Fibroblast of pulmonary artery (primary cell): Measurements from ENCODE around the gene FAIM2.
"Not testable (repeated sequence)": the region's sequence is repeated elsewhere in the genome, so short reads cannot be mapped to it uniquely, and the experiment has no call there.

ENCODE experiments used
- DNase-seq: peaks from one replicate; pipeline ENCODE4 v3.0.0-alpha.2; 2010; ENCODE audit warnings: low read depth
- H3K4me3 ChIP-seq: replicated peaks from 2 replicates; pipeline ENCODE4 v1.5.1; 2011; ENCODE audit warnings: low read depth, mild to moderate bottlenecking, control low read depth, low read length, moderate library complexity
- CTCF ChIP-seq: IDR thresholded peaks from 2 replicates; pipeline ENCODE4 v1.5.1; 2011; ENCODE audit warnings: mild to moderate bottlenecking, control low read depth, low read length, inconsistent platforms; ENCODE audit errors: missing control alignments

The FAIM2 gene

DNA sequence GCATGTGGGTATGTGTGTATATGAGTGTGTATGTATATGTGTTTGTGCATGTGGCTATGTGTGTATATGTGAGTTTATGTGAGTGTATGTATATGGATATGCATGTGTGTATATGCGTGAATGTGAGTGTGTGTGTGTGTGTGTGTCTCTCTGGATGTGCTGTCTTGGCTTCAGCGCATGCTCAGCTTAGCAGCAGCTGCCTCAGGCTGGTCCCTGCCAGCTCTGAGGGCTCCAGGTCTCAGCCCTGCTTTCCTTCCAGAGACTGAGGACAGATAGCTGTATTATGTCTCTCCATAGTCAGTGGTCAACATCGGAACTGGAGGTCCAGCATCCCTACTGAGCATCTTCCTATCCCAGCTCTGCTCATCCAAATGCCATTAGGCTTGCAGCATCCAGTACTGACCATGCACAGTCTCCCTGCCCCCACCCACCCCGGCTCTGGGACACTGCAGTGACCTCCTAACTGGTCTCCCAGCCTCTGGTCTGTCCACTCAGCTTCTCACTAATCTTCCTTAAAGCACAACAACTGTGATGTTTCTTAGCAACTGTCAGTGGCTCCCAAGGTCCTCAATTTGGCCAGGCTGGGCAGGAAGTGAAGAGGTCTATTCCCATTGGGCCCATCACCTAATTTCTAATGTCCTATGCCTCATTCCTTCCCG, 22.8 kb downstream of the FAIM2 start:
- no peak for TF ChIP-seq CTCF
- DNase-seq = no peak
- H3K4me3 ChIP-seq = no peak overlapping the region

DNA sequence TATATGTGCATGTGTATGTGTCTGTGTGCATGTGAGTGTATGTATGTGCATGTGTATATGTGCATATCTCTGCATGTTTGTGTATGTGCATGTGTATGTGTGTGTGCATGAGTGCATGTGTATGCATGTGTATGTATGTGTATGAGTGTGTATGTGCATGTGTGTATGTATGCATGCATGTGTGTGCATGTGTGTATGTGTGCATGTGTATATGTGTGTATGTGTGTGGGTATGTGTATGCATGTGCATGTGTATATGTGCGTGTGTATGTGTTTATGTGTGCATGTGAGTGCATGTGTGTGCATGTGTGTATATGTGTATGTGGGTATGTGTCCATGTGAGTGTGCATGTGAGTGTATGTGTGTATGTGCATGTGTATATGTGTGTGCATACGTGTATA, 24.6 kb downstream of the FAIM2 start:
- not testable (repeated sequence) for H3K4me3 ChIP-seq, DNase-seq

GRCh38 chr12:49878021-49878420, 25.7 kb downstream of the FAIM2 start:
- H3K4me3 ChIP-seq = no peak overlapping the region
- no peak for DNase-seq
- no peak for TF ChIP-seq CTCF

GRCh38 chr12:49877066-49877465, 26.6 kb downstream of the FAIM2 start:
- H3K4me3 ChIP-seq = no peak overlapping the region
- no peak for TF ChIP-seq CTCF
- DNase-seq = no peak

DNA sequence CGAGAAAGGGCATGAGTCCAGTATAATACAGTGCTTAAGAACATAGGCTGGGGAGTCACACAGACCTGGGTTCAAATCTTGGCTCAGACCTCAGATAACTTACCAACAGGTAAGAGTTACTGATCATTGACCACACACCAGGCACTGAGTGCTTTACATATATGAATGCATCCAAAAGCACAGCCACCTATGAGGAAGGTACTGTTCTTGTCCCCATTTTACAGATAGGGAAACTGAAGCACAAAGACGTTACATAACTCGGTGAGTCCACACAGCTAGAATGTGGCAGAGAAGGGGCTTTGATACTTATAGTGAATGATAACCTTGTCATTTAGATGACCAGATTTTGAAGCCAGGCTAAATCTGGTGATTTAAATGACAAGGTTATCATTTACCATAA, 27.6 kb downstream of the FAIM2 start:
- DNase-seq = no peak

DNA sequence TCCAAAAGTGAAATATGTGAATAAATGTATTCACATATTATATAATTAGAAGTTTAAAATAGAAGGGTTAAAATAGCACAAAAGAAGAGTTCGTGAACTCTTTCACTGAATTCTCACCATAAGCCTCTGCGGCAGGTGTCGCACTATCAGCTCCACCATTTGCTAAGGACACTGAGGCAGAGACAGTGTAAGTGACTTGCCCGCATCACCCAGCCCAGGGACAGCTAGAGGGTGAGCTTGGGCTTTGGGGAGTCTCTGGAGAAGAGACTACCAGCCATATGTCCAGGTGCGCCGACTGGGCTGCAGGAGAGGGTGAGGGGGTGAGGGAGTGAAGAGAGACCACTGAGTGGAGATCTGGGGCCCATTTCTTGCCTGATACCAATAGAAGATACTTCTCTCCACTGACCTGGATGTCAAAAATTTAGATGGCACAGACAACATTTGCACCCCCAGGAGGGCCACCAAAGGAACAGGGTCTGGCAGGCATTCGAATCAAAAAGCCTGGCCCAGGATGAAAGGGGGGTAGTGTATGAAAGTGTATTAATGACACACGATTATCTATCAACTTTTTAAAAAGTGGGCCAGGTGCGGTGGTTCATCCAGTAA, 28.5 kb downstream of the FAIM2 start:
- TF ChIP-seq CTCF = no peak
- no peak for DNase-seq
- H3K4me3 ChIP-seq = no peak overlapping the region

More for the DNA sequence above, 27.6 kb downstream of the FAIM2 start:
- no peak for TF ChIP-seq CTCF
- H3K4me3 ChIP-seq = no peak overlapping the region

- no peak overlapping the region for H3K4me3 ChIP-seq
- DNase-seq = no peak
- no peak for TF ChIP-seq CTCF
Observed at GRCh38 chr12:49874142-49874897, 29.4 kb downstream of the FAIM2 start.
